ENCODE results near the gene ADCK2. TPM values are rescaled to one million over a fixed set of nuclear protein-coding genes. Genes with fewer than 3 reads are reported as not detected.
"Not testable (repeated sequence)": the region's sequence is repeated elsewhere in the genome, so short reads cannot be mapped to it uniquely, and the experiment has no call there.

ADCK2 gene
- total RNA-seq, 1 donor from 2014 or later: 22.4 TPM

DNA sequence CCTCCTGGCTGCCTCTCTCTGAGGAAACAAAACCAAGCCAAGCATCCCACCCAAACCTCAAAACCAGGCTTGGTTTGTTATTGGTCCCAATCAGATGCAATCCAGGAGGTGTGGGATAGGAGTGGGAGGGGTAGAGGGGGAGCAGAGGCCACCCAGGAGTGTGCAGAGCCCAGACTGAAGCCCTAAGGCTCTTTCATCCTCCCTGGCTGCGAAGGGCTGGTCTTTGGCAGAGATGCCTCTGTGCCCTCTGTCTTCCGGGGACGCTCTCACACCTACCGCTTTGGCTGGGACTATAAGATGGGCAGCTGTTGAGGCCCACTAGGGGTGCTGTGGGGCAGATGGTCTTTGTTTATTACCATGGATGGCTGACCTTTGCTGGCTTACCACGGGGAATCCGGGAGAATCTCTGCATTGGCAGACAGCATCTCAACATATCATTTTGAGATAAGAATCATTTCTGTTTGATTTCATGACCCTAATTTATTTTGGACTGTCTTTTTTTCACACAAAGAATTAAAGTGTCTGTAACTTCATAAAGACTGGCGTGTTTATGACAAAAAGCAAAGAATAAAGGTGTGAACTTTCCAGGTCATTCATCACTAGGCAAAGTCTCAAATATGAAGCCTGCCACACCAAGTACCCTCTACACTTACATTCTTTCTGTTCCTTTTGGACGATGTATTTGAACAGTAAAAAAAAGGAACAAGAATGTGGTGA, 25.7 kb upstream of the ADCK2 start:
- DNase-seq (ENCODE audit: low spot score): no peak

DNA sequence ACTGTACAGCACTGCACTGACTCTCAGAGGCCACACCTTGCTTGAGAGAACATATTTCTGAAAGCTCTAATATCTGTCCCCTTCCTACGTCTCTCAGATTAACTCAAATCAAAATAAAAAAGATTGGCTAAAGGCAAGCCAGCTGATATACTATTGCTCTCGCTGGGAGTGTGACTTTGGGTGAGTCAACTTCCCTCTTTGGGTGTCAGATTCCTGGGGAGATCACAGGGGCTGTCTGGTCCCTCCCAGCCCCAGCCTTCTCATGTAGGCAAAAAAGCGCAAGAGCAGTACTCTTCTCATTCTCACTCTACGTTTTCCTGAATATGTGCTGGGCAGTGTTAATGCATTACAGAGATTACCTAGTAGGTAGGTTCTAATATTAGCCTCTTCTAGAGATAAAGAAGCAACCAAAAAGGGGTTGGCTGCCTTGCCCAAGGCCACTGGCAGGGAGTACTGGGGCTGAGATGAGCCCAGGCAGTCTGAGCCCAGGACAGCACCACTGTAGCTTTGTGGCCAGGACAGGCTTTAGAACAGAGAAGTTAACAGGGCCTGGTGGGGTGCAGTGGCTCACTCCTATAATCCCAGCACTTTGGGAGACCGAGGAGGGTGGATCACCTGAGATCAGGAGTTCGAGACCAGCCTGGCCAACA, 23.1 kb upstream of the ADCK2 start:
- DNase-seq (ENCODE audit: low spot score): no peak

DNA sequence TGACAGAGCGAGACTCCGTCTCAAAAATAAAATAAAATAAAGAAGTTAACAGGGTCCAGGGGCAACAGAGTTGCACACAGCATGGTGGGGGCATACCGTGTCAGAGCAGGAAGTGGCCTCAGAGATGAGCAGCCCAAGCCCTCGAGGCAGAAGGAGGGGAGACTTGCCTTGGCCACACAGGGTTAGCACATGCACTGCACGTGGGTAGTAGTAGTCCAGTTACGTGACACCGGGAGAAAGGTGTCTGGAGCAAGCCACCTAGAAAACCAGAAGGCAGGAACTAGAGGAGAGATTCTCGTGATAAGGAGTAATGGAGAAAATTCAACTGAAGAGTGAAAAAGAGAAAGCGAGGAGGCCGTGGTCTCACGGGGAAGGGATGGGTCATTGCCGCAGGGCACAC, 22.4 kb upstream of the ADCK2 start:
- no peak for DNase-seq (ENCODE audit: low spot score)

DNA sequence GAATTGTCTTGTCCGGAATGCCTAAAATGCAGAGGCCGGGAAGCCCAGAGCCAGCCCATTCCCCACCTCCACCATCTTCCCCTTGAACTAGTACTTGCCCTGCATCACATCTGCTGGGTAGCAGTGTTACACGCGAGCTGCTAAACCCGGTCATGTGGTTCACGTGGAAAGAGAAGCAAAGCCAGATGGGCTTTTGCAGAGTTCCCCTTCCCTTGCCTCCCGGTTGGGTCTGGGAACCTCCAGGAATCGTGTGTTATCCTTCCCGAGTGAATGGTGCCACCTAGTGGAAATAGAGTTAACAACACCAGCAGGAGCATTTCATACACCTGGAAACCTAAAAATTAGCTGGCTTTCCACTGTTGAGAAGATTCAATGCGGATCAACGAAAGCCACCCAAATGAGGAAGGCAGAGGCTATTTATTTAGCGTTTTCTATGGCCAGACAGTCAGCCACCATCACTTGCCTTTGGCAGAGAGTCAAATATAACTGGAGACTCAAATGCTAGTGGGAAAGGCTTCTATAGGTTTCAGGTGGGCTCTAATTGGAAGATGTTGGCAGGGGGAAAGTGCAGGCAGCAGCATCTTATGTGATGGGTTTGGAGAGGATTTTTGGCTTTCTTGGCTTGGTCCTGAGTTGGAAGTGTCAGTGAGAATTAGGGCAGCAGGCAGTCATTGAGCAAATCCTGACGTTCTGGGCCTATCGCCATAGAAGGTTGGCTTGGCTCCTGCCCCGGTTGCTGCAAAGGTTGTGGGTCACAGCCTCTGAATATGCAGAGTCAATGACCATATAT, 19.2 kb upstream of the ADCK2 start:
- DNase-seq (ENCODE audit: low spot score): peak; percentile 68

DNA sequence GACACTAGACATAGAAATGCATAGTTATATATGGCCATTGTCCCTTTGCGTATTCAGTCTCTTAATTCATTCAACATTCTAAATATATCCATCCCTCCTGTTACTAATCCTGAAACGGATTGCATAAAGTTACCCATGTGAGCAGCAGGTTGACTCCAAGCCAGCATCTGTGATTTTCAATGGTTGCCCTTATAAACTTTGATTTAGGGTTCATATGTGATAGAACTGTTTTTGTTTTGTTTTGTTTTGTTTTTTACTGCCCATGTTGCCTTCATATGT, 18.7 kb upstream of the ADCK2 start:
- DNase-seq (ENCODE audit: low spot score): no peak

DNA sequence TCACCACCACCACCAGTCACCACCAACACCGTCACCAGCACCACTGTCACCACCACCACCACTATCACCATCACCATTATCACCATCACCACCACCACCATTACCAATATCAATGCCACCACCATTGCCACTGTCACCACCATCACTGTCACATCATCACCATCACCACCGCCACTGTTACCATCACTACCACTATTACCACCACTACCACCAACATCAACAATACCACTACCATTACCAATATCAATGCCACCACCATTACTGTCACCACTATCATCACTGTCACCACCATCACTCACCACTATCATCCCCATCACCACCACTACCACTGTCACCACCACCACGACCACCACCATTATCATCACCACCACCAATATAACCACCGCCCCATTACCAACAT, 18.1 kb upstream of the ADCK2 start:
- DNase-seq (ENCODE audit: low spot score): no peak

DNA sequence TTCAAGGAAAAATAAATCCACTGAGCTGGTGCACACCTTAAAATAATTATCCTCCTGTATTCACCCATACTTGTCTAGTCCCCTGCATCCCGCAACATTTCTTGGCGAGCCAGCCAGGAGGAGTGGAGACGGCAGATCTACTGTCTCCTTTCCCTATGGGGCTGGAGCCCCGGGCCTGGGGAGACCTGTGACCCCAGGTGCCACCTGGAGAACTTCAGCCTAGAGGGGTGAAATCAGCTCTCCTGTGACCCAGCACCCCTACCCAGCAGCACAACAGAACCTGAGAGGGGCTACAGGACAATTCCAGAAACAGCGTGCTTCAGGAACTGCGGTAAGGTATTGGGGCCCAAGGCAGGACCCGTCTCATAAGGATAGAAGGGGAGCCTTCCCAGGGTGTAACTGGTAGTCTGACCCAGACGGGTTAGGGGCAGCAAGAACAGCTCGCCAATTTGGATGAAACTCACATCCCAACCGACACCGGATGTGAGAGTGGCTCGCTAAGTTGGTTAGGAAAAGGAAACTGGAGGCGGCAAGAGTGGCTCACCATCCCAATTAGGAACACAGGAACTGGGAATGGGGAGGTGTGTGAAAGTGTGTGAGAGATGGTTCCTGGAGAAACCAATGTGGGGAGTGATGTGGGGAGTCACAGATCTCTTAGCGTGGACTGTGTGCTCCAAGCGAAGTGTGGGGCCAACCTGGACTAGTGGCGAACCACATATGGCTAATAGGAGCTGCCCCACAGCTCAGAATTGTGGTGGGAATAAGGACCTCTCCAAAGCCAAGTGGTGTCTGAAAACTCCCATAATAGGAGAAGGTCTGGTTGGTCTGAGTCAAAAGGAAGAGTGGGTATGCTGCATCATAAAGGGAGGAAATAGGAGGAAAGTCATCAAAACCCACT, 17.0 kb upstream of the ADCK2 start:
- no peak for DNase-seq (ENCODE audit: low spot score)

DNA sequence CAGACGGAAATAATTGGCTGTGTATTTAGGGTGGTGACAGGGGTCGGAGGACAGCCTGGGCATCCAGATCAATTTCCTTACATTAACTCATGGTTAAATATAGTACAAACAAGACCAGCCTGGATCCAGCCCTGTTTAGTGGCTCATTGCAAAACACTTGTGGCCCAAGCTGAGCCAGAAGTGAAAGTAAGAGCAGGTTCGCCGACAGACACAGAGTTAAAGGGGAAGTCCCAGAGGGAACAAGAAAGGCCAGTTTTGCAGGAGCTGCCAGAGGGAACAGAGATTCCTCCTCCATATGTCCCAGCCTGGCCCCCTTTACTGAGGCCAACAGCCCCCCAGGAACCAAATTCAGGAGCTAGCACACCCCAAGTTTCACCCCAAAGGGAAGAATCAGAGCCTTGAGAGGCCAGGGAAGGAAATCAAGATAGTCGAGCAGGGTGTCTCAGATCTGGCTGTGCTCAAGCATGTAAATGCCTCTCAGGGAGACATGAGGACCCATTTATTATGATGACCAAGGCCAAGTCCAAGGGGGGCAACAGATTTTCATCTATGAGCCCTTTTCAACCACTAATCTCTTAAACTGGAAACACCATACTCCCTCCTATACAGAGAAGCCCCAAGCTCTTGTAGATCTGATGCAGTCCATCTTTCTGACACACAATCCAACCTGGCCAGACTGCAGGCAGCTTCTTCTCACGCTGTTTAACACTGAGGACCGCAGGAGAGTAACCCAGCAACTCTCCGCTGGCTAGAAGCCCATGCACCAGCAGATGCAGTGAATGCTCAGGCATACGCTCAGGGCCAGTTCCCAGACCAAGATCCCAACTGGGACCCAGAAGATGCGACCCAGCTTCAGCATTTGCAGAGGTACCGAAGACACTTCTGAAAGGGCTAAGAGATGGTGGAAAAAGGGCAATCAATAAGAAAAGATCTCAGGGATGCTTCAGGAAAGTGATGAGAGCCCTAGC, 15.9 kb upstream of the ADCK2 start:
- peak; percentile 73 for DNase-seq (ENCODE audit: low spot score)

DNA sequence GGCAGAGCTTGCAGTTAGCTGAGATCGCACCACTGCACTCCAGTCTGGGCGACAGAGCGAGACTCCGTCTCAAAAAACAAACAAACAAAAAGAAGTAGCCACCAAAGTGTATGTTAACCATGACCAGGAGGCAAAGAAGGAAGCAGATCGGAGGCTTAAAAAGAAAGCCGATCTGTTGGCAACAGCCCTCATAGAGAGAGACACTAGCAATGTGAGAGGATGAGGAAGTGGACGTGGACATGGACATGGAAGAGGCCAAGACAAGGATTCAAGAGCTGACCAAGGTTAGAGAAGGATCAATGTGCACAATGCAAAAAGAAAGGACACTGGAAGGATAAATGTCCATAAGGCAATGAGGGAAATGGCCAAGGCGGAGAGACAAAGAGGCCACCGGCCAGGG, 14.9 kb upstream of the ADCK2 start:
- DNase-seq (ENCODE audit: low spot score): no peak

DNA sequence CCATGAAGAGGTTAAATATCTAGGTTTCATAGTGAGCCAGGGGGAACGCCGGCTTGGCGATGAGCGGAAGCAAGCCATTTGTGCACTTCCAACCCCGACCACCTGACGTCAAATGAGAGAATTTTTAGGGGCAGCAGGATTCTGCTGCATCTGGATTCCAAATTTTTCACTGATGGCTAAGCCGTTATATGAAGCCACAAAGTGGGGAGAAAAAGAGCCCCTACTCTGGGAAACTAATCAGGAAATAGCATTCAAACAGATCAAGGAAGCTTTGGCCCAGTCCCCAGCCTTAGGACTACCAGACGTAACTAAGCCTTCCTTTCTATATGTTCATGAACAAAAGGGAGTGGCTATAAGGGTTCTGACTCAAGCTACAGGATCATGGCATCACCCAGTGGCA, 12.9 kb upstream of the ADCK2 start:
- no peak for DNase-seq (ENCODE audit: low spot score)

DNA sequence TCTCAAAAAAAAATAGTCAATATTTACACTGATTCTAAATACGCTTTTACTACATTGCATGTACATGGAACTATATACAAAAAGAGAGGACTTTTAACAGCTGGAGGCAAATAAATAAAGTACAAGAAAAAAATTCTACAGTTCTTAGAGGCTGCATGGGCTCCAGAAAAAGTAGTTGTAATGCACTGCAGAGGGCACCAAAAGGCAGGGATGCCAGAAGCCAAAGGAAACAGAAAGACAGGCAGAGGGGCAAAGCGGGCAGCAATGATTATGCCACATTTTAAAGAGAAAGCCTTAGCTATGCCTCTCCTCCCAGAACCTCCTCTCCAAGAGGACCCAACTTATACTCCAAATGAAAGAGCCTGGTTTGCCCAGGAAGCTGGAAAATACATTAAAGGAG, 11.6 kb upstream of the ADCK2 start:
- no peak for DNase-seq (ENCODE audit: low spot score)

DNA sequence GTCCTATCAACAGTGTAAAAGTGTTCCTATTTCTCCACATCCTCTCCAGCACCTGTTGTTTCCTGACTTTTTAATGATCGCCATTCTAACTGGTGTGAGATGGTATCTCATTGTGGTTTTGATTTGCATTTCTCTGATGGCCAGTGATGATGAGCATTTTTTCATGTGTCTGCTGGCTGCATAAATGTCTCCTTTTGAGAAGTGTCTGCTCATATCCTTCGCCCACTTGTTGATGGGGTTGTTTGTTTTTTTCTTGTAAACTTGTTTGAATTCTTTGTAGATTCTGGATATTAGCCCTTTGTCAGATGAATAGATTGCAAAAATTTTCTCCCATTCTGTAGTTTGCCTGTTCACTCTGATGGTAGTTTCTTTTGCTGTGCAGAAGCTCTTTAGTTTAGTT, 9.8 kb upstream of the ADCK2 start:
- DNase-seq (ENCODE audit: low spot score): not testable (repeated sequence)

DNA sequence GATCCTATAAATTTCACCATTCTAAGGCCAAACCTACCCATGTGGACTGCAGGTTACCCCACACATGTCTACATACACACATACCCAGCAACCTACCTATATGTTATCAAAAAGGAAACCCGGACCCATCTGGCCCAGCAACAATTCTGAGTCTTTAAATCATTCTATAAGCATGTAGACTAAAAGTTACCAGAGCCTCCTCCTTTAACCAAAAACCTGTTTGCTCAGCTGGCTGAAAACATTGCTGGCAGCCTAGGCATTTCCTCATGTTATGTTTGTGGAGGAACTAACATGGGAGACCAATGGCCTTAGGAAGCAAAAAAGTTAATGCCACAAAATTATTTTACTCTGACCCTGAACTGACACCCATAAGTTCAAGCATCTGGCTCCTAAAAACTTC, 5.3 kb upstream of the ADCK2 start:
- DNase-seq (ENCODE audit: low spot score): no peak

DNA sequence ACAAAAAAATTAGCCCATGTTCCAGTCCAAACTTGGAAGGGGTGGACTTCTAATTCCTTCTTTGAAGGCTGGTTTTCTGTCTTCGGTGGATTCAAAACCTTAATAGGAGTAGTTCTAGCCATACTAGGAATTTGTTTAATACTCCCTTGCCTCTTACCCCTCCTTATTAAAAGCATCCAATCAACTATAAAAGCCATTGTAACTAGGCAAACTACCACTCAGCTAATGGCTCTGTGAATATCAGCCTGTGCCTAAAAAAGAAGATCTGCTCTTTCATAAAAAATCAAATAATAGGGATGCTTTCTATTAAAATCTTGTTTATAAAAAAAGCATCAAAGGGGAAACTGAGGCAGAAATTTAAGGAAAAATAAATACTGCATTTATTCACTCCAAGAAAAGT, 4.1 kb upstream of the ADCK2 start:
- DNase-seq (ENCODE audit: low spot score): no peak

DNA sequence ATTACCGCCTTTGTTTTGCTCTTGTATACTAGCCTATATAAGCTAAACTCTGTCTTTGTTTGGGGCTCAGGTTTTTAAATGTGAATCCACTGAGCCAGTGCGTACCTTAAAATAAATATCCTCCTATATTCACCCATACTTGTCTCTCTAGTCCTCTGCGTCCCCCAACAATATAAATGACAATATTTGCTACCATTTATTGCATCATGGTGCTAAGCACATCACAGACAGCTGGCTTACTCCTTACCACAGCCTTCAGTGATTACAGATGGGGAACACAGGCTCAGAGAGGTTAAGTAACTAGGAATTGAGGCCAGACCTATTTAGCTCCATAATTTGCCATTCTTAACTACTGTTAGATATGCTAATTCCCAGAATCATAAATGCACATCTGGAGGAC, 3.4 kb upstream of the ADCK2 start:
- no peak for DNase-seq (ENCODE audit: low spot score)

DNA sequence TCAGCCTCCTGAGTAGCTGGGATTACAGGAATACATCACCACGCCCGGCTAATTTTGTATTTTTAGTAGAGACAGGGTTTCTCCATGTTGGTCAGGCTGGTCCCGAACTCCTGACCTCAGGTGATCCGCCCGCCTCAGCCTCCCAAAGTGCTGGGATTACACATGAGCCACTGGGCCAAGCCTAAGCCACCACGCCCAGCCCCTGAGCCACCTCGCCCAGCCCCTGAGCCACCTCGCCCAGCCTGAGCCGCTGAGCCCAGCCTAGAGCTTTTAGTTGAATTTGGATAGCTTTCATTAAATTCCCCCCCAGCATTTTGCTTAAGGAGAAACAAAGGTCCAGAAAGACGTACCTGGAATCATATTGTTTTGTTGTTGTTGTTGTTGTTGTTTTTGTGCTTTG, 2.9 kb upstream of the ADCK2 start:
- DNase-seq (ENCODE audit: low spot score): not testable (repeated sequence)

DNA sequence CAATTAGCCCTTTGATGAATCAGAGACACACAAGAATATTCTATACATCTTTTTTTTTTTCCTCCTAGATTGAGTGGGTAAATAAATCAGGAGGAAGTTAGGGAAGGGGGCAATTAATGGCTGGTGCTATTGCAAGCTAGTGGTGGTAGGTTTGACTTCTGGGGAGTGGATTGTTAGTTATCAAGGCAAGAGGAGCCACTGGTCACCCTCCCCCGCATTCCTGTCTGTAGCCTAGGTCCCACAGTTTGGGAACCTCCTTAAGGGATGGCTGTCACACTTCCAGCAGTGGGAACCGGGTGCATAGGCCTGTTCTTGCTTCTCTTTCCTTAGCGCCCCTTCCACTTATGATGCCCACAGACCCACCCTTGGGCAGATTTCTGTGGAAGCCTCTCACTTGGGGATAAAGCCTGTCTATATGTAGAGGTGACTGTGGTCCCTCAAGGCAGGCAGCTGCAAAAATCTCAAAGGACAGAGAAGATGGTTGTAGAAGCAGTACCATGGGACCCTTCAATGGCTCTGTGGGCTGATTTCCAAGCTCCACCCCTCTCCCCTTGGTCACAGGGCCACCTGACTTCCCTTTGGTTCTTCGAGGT, 2.3 kb upstream of the ADCK2 start:
- DNase-seq (ENCODE audit: low spot score): no peak

DNA sequence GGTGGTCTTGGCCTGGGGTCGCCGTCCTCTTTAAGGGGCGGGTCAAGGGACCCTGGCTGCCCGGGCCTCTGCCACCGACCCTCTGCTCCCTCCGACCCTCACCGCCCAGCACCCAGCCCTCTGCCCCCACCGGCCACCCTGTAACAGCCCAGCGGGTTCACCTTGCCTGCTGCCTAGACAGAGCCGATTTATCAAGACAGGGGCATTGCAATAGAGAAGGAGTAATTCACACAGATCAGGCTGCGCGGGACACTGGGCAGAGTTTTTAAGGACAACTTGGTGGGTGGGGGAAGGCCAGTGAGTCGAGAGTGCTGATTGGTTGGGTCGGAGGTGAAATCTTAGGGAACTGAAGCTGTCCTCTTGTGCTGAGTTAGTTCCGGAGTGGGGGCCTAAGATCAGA, 779 bp upstream of the ADCK2 start:
- DNase-seq (ENCODE audit: low spot score): no peak

DNA sequence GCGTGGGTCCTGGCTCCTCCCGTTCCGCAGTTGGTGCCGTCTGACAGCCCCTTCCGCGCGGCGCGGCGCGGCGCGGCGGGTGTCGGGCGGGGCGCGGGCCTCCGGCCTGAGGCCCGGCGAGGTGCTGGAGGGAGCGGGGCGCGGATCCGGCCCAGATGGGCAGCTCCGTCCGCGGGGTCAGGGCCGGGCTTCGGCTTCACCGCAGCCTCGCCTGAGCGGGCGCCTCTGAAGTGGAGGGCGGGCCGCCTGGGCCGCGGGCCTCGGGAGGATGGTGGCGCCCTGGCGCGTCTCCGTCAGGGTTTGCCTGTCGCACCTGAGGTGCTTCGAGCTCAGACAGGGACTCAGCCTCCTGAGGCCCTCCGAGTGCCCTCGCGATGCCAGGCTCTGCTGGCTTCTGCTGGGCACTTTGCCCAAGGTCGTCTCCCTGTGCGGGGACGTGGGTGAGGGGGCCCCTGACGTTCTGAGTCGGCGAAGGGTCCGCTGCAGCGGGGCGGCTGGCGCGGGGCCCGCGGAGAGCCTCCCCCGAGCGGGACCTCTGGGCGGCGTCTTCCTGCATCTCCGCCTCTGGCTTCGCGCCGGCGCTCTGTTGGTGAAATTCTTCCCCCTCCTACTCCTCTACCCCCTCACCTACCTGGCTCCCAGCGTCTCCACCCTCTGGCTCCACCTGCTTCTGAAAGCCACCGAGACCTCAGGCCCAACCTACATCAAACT, 473 bp downstream of the ADCK2 start:
- DNase-seq (ENCODE audit: low spot score): peak; percentile 31

DNA sequence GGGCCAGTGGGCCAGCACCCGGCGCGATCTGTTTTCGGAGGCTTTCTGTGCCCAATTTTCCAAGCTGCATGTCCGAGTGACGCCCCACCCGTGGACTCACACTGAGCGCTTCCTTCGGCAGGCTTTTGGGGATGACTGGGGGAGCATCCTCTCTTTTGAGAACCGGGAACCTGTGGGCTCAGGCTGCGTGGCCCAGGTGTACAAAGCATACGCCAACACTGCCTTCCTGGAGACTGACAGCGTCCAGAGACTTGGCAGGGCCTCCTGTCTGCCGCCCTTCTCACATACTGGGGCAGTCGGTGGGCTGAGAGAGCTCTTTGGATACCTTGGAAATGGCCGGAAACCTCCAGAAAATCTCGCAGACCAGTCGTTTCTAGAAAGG, 1.0 kb downstream of the ADCK2 start:
- no peak for DNase-seq (ENCODE audit: low spot score)
